ENCODE measurements around the gene KLHL21.
"Not testable (repeated sequence)": the region's sequence is repeated elsewhere in the genome, so short reads cannot be mapped to it uniquely, and the experiment has no call there.

The KLHL21 gene, protein sequence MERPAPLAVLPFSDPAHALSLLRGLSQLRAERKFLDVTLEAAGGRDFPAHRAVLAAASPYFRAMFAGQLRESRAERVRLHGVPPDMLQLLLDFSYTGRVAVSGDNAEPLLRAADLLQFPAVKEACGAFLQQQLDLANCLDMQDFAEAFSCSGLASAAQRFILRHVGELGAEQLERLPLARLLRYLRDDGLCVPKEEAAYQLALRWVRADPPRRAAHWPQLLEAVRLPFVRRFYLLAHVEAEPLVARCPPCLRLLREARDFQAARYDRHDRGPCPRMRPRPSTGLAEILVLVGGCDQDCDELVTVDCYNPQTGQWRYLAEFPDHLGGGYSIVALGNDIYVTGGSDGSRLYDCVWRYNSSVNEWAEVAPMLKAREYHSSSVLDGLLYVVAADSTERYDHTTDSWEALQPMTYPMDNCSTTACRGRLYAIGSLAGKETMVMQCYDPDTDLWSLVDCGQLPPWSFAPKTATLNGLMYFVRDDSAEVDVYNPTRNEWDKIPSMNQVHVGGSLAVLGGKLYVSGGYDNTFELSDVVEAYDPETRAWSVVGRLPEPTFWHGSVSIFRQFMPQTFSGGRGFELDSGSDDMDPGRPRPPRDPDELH

DNA sequence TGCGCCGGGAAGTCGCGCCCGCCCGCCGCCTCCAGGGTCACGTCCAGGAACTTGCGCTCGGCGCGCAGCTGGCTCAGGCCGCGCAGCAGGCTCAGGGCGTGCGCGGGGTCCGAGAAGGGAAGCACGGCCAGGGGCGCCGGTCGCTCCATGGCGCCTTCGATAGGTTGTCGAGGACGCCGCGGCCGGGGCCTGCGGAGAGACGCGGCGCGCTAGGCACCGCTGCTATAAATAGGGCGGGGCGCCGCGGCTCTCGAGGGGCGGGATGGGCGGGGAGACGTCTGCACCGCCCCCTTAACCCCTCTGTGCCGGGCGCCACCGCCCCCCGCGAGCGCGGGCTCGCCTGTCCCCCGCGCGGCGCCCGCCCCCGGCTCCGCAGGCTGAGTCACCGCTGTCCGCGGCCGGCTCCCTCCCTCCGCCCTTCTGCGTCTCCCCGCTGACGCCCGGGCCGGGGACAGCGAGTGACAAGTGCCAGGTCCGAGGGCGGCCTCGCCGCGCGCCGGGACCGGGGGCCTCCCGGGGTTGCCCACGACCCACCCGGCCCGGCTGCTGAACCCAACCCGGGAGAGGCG lies at the start of gene KLHL21:
Gene KLHL21, minus strand, starts transcription at position 201 of the 569 bp plus-strand sequence. Its CDS starts 52 bp downstream, at position 149.
- DNase-seq (ENCODE audit: low spot score), result peak; percentile 93

DNA sequence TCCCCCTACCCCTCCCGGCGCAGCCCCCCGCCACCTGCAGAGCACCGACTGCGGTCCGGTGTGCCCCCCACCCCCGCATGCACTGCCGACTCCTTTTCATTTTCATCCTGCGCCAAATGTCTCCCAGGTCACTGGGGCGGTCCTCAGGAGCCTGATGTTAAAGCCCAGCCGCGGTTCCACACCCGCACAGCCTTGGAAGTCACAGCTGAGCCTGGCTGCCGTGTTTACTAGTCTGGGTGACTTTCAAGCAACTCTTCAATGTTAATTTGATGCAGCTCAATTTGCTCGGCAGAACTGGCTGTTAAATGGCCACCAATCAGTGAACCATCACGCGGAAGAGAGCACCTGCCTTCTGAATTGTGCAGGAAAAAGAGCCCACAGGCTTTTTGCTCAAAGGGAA lies 49.2 kb upstream of the KLHL21 start:
- DNase-seq (ENCODE audit: low spot score), result no peak

DNA sequence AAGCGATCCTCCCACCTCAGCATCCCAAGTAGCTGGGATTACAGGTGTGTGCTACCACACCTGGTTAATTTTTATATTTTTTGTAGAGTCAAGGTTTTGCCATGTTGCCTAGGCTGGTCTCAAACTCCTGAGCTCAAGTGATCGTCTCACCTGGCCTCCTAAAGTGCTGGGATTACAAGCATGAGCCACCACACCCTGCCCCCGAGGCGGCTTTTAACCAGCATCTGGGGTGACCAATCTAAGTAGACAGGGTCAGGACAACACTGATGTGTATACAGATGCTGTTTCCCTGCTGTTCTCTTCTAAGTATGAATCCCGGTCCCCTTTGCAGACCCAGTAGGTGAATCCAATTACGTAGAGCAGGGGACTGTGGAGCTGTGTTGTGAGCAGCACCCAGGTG lies 45.9 kb upstream of the KLHL21 start:
- DNase-seq (ENCODE audit: low spot score), result no peak

DNA sequence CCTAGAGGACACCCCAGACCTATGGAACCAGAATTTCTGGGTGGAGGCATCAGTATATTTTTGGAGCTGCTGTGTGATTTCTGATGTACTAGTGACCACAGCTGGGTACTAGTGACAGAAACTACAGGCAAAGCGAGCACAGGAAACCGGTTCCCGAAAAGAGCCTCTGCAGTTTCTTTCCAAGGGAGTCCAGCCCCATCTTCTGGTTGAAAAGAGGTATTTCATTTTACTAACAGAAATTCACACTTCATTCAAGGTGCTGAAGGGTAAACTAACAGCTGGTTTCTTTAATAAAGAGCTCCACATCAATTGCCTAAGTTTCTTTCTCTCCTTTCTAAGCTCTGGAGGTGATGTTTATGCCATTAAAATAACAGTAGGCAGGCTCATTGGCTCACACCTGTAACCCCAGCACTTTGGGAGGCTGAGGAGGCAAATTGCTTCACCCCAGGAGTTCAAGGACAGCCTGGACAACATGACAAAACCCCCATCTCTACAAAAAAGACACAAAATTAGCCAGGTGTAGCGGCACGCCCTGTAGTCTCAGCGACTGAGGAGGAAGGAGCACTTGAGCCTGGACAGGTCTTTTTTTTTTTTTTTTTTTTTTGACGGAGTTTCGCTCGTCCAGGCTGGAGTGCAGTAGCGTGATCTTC lies 44.0 kb upstream of the KLHL21 start:
- peak; percentile 72 for DNase-seq (ENCODE audit: low spot score)

DNA sequence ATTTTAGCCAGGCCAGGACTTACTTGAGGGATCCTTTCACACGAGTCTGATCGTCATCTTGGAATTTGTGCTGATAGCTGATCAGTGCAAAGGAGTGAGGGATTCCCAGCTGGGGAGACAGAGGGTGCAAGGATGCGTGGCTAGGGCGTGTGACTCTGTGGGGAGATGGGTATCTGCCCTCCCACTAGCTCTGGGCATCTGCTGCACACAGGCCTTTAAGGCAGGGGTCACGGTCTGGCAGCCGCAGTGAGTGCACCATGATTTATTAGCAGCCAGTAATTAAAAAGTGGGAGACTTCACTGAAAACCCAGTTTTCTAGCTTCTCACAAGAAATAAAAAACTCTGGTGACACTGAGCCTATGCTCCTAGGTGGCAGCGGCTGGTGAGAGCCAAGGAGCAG lies 42.3 kb upstream of the KLHL21 start:
- no peak for DNase-seq (ENCODE audit: low spot score)

DNA sequence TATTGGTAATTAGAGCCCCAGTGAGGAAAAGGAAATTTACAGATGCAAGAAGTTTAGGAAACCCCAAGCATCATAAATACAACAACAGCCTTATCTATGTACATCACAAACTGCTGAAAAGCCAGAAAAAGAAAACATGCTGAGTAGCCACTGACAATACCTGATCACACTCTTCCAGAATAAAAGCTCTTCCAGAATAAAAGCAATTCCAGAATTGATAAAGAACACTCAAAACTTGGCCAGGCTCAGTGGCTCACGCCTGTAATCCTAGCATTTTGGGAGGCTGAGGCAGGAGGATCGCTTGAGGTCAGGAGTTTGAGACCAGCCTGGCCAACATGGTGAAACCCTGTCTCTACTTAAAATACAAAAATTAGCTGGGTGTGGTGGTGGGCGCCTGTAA lies 38.2 kb upstream of the KLHL21 start:
- DNase-seq (ENCODE audit: low spot score), result not testable (repeated sequence)

DNA sequence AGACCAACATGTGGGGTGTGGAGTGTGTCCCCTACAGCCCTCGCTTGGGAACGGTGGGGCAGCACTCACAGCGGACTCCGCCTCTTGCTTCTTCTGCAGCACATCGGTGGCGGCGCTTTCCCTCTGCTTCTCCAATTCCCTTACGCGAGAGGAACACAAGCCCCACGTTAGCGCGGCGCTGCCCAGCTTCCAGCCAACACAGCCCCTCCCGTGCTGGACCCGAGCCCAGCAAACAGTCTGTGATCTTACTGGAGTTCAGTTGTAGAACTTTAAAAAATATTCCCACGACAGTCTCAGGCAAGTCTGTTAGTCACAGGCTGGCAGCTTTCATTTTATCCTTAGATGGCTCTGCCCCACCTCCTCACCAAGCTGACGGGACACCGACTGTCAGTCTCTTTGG lies 35.6 kb upstream of the KLHL21 start:
- peak; percentile 59 for DNase-seq (ENCODE audit: low spot score)

DNA sequence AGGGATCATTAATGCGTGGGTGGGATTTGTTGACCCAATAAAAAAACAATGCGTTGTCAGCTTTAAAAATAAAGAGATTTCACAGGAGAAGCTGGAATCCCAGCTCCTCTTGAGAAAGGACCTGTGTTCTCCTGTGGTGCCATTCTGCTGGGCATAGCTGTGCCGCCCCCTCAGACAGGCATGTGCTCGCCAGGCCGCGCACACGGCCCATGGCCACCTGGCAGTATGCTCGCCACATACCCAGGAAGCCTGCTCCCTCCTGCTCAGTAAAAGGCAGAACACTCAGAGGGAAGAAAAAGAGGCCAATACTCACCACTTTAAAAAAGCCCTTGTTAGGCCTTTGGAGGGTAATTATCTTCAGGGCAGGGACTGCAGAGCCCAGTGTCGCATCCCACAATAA lies 35.1 kb upstream of the KLHL21 start:
- DNase-seq (ENCODE audit: low spot score), result no peak

DNA sequence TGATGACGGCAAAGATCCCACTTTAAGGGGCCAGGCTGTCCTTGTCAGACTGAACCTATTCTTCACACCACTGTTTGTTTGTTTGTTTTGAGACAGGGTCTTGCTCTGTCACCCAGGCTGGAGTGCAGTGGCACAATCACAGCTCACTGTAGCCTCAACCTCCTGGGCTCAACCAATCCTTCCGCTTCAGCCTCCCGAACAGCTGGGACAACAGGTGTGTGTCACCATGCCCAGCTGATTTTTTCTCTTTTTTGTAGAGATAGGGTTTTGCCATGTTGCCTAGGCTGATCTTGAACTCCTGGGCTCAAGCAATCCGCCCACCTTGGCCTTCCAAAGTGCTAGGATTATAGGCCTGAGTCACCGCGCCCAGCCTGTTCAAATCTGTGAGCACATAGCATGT lies 34.1 kb upstream of the KLHL21 start:
- DNase-seq (ENCODE audit: low spot score), result not testable (repeated sequence)

DNA sequence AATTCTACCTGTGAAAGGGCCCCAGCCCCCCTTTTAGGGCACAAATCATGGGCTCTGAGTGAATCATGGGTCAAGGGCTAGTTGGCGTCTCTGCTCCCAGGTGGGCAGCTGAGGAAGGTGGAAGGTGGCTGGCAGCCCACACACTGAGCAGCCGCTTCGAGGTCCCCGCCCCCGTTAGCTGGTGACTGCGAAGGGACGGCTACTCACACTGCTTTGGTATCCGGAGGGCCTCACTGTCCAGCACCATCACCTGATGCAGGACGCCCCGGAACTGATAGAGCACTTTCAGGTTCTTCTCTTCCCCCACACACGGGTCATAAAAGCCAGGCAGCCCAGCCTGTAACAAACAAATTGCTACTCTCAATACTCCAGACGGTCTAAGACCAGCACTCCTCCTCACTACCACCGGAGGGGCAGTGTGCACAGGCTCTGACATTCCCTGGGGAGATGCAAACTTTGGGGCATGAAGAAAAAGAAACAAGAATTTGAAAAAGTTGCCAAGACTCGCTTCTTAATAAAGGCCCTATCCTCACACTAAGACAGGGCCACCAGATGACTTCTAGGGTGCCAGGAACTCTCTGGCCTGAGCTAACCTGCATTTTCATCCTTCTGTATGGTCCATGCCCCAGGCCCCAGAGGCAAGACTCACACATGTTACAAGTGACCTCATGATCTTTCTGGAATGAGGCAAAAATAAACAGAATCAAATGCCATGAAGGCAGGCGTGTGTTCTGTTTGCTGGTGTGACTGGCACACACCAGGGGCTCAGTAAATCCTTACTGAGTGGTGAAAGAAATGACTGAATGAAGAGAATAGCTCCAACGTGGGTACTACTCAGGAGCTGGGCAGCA lies 33.5 kb upstream of the KLHL21 start:
- peak; percentile 52 for DNase-seq (ENCODE audit: low spot score)

DNA sequence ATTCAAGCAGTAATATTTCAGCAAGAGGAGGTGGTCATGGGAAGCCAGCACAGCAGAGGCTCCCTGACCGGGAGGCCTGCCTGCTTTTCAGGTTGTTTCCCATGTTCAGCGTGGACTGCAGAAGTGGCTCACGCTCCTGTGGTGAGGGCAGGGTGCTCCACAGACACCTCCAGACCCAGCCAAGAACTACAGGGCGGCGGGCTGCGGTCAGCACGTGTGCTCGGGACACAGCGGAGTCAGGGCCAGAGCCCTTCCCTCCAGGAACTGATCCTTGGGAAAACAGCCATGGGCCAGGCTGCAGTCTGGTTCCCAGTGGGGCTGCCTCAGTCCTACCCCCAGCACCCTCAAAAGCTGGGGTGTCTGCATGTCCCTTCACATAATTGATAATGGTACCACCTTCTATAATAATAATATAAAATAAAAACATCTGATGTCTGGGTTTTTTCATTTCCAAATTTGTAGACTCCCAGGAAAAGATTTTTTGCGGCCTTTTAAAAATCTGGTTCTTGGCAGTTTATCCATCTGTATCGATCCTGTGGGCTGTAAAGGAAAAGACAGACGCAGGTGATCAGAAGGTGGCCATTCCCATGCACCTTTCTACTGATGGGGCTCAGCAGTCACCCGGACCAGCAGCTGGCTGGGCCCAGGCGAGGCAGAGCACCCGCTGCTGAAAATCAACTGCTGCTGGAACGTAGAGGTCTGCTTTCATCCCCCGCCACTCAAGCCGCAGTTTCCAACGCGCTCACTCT lies 32.7 kb upstream of the KLHL21 start:
- DNase-seq (ENCODE audit: low spot score), result no peak

DNA sequence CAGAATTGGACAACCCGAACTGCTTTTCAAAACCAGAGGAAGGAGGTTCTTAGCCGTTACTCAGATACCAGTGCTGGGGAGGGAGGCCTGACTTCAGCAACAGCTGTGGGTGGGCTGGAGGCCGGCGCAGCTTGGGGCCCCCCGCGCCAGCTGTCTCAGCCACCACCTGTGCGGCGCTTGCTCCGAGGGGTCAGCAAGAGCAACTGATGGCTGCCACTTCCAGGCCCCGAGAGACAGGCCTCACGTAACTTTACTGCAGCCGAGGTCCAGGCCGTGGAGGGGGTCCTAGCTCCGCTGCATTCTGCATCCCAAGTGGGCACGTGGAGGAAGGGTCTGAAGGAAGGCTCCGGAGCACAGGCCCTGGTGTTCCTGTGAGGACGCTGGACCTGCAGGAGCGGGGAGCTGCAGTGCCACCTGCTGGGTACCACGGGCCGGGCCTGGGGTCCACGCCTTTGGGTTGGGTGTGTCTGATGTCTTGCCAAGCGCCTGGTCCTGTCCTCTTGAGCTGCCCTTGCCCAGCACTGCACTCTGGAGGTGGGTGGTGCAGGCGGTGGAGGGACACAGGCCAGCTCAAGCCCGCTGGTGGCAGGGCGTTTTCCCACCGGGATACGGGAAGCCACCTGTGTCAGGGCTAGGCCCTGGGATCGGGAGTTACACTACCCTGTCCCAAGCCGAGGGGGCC lies 31.8 kb upstream of the KLHL21 start:
- DNase-seq (ENCODE audit: low spot score), result peak; percentile 46

DNA sequence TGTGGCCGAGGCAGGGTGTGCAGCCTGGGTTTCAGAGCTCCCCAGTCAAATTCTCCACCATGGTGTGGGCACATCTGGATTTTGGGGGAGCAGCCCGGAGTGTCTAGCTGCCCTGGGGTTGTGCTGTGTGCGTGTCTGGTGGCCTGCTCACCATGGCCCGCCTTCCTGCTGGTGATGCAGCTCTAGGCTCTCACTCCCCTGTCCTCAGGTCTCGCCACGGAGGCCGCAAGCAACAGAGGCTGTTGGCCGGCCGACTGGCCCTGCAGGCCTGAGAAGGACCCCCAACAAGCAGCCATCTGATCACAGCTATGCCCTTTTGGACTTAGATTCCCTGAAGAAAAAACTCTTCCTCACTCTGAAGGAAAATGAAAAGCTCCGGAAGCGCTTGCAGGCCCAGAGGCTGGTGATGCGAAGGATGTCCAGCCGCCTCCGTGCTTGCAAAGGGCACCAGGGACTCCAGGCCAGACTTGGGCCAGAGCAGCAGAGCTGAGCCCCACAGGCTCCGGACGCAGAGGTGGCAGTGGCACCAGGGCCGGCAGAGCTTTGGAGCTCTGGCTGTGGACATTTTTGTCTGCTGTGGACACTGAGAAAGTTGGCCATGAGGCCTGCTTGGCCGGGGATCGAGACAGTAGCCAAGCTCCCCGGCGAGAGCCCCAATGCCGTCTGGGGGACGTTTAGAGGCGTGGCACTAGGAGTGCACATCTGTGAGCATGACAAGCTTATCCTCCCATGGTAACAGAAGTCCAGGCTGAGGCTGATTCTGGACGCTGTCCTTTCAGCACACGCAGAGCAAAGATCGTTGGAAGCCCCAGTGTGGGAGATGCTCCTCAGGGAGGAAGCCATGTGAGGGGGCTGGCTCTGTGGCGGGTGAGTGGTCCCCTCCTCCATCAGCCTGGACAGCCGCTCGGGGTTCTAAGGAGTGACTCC lies 30.2 kb upstream of the KLHL21 start:
- DNase-seq (ENCODE audit: low spot score), result no peak

DNA sequence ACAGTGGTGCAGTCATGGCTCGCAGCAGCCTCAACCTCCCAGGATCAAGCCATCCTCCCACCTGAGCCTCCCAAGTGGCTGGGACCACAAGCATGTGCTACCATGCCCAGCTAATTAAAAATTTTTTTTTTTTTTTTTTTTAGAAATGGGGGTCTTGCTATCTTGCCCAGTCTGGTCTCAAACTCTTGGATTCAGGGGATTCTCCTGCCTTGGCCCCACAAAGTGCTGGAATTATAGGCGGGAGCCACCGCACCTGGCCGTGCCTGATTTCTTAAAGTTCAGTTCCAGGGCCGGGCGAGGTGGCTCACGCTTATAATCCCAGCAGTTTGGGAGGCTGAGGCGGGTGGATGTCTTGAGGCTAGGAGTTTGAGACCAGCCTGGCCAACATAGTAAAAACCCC lies 28.4 kb upstream of the KLHL21 start:
- no peak for DNase-seq (ENCODE audit: low spot score)

DNA sequence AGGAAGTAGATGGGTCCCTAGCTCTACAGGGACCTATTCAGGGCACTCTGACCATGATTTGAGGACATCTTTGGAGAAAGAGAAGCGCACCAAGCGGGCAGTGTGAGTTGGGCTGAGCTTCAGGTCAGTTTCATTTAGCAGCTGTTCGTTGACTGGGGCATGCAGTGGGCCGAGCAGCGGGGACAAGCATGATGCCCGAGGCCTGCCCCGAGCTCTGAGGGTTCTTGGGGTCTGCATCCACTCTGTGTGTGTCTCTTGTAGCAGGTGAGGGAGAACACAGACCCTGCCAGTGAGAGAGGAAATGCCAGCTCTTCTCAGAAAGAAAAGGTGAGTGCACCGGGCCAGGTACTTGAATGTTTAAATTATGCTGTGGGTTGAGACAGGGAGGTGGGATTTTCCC lies 27.4 kb upstream of the KLHL21 start:
- DNase-seq (ENCODE audit: low spot score), result no peak

DNA sequence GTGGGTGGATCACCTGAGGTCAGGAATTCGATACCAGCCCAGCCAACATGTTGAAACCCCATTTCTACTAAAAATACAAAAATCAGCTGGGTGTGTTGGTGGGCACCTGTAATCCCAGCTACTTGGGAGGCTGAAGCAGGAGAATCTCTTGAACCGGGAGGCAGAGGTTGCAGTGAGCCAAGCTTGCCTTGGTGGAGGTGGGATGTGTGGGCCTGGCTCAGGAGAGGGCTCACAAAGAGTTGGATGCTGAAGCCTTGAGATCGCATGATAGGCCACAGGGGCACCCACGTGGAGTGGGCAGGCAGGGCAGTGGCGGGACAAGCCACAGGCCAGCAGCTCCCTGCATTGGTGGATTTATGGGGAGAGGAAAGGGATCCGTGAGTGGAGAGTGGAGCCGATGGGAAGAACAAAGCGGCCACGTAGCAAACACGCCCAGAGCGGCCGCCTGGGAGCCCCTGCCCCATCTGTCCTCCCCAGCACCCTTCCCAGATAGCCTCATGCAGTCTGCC lies 26.4 kb upstream of the KLHL21 start:
- no peak for DNase-seq (ENCODE audit: low spot score)

DNA sequence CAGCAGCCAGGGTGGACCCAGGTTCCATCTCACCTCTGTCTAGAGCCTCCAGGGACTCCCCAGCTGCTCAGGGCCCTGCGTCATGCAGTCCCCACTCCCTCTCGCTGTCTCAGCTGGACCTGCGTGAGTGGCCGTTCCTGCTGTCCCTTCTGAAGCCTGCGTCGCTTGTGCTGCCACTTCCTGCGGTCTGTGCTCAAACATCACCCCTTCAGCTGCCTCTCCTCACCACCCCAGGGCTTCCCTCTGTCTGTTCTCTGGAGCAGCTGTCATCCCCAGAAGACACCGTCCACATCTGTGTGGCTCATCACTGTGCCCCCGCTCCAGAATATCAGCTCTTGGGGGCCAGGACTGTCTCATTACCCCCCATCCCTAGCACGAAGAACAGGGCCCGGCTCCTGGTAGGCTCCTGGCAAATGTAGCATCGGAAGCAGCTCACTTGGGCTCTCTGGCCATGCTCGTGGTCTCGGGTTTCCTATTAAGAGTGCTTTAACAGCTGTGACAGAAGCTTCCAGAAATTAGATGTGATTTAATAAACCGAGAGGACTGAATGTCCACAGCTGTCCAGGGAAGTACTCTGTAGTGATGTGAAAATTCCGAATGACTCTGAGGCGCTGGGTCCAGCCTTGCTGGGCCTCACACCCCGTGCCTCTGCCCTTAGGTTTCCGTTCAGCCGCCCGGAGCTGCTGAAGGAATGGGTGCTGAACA lies 25.3 kb upstream of the KLHL21 start:
- DNase-seq (ENCODE audit: low spot score), result no peak

DNA sequence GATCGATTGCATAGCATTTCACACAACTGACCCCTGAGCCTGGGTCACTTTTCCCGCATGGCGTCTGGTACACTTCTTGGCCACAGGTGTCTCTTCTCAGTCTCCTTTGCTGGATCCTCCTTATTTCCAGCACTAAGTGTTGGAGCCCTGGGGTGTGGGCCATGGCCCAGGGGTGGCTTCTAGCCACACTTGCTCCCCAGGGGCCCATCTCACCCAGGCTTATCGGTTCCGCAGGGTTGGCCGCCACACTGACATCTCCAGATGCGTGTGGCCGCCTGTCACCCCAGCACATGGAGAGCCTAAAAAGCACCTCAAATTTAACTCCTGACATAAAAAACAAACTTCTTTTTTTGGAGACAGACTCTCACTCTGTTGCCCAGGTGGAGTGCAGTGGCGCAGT lies 24.4 kb upstream of the KLHL21 start:
- DNase-seq (ENCODE audit: low spot score), result no peak
